C4-2B (cell line): Measurements from ENCODE around the gene TRIM37.

Experiments
- H3K27ac ChIP-seq: fragments of 450-650 bp; 2 replicates; pipeline ENCODE4 v1.5.1; 2017
- CTCF ChIP-seq: fragments of 450-650 bp; conservative IDR thresholded peaks from 2 replicates; pipeline ENCODE4 v1.5.1; 2017; ENCODE audit warnings: mild to moderate bottlenecking
- ZFX ChIP-seq: fragments of 450-650 bp; IDR thresholded peaks from 2 replicates; pipeline ENCODE4 v1.6.1; 2017

TRIM37 gene

GRCh38 chr17:59001158-59001814, 105.4 kb downstream of the TRIM37 start:
- TF ChIP-seq ZFX (no peak), CTCF (no peak)

GRCh38 chr17:59000022-59000421, 106.7 kb downstream of the TRIM37 start:
- TF ChIP-seq ZFX: no peak
- no peak for TF ChIP-seq CTCF

More at GRCh38 chr17:59001158-59001814, 105.4 kb downstream of the TRIM37 start:
- no peak overlapping the region for H3K27ac ChIP-seq

GRCh38 chr17:58999500-58999899, 107.2 kb downstream of the TRIM37 start:
- no peak overlapping the region for H3K27ac ChIP-seq
- no peak for TF ChIP-seq CTCF
- no peak for TF ChIP-seq ZFX

More at GRCh38 chr17:59000022-59000421, 106.7 kb downstream of the TRIM37 start:
- no peak overlapping the region for H3K27ac ChIP-seq

- no peak overlapping the region for H3K27ac ChIP-seq
- no peak for TF ChIP-seq ZFX
- no peak for TF ChIP-seq CTCF
Observed at GRCh38 chr17:58998871-58999270, 107.8 kb downstream of the TRIM37 start.

GRCh38 chr17:58997756-58998553, 108.7 kb downstream of the TRIM37 start:
- no peak overlapping the region for H3K27ac ChIP-seq
- TF ChIP-seq CTCF (no peak), ZFX (no peak)

- no peak overlapping the region for H3K27ac ChIP-seq
- TF ChIP-seq CTCF: no peak
- TF ChIP-seq ZFX: no peak
Observed at GRCh38 chr17:58996968-58997367, 109.7 kb downstream of the TRIM37 start.

- no peak for TF ChIP-seq CTCF
- TF ChIP-seq ZFX: no peak
- H3K27ac ChIP-seq: no peak overlapping the region
Observed at GRCh38 chr17:58995247-58995940, 111.3 kb downstream of the TRIM37 start.
